Measurements from ENCODE around the gene ECT2.
"Not testable (repeated sequence)": the region's sequence is repeated elsewhere in the genome, so short reads cannot be mapped to it uniquely, and the experiment has no call there.

ECT2 gene

DNA sequence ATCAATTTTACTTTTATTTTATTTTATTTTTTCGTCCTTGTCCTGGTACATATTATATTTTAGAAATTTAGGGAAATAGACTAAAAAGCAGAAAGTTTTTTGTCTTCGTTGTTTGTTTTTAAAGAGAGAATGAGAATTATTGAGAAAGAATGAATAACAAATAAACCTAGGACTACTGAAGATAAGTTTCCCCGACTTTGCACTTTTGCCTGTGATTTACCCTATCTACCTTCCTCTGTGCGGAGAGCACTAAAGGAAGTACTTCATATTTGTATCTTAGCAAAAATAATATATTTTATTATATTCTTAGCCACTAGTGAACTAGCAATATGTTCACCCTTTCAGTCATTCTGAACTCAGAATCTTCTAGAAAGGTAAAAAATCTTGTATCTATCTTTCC is 60.6 kb downstream of the ECT2 start:
- no peak for DNase-seq (ENCODE audit: low read depth, low spot score)

DNA sequence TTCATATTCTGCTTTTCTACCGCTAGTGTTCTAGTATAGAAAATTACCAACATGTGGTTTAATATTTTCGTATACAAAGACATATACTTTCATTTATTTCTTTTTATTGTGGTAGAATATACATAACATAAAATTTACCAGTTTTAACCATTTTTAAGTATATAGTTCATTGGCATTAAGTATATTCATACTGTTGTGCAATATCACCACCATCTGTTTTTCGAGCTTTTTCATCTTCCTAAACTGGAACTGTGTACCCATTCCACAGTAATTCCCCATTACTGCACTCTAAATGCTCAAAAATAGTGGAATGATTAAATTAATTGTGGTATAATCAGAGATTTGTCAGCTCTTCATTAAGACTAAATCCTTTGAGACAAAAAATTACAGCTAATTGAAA is 62.9 kb downstream of the ECT2 start:
- DNase-seq (ENCODE audit: low read depth, low spot score) = no peak

DNA sequence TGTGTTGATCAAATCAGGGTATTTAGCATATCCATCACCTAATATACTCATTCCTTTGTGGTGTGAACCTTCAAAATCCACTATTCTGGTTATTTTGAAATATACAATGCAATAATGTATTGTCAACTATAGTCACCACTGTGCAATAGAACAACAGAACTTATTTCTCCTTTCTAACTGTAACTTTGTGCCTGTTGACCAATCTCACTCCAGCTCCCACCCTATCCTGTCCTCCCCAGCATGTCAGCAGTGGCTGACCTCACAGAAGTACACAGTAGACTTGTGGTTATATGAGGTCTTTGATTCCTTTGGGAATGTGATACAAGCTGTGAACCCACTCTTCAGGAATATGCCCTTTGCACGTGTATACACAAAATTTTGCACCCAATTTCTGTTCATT is 64.2 kb downstream of the ECT2 start:
- no peak for DNase-seq (ENCODE audit: low read depth, low spot score)

DNA sequence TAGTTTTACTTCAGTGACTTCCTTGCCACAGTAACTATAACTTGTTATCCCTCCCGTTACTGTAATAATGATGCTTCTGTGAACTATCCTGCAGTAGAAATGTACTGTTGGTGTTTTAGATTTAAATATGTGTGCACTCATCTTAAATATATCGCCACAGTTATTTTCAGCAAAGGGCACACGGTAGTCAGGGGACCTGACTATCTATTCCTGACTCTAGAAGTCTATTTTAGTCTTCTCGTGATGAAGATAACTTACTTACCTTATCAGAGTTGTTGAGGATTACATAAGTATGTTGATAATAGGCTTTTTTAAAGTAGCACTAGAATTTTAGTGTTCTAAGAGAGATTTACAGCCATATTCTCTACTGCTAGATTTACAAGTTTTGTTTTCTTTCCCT is 65.3 kb downstream of the ECT2 start:
- no peak for DNase-seq (ENCODE audit: low read depth, low spot score)

DNA sequence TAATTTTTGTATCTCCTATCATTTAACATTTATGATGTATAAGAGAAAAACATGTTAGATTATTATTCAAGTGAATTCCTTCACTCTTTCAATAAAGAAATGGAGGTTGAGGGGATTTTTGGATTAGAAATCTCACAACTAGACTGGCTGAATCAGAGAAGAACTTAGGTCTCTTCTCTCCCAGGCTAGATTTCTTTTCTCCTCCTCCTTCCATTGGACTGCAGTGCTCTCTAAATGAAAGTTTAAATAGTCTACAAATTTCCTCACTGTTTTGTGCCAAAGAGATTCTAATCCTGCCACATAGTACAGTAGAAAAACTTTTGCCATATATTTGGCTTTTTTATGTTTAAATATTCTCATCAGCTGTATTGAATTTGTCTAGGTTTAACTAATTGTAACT is 65.8 kb downstream of the ECT2 start:
- no peak for DNase-seq (ENCODE audit: low read depth, low spot score)

DNA sequence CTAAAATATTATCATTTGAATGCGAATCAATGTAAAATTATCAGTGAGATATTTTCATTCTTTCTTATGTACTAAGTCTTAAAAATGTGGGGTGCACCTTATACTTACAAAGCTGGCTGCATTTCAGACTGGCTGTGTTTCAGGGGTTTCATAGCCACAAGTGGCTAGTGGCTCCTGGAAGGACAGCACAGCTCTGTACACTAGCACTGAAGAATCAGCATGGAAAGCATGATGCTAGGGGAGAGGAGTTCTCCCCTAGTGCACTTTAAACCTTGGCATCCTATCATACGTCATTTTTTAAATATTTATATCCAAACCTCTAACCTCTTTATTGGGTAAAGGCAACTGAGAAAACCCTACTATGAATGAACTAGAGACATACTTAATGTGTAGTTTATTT is 66.4 kb downstream of the ECT2 start:
- no peak for DNase-seq (ENCODE audit: low read depth, low spot score)

DNA sequence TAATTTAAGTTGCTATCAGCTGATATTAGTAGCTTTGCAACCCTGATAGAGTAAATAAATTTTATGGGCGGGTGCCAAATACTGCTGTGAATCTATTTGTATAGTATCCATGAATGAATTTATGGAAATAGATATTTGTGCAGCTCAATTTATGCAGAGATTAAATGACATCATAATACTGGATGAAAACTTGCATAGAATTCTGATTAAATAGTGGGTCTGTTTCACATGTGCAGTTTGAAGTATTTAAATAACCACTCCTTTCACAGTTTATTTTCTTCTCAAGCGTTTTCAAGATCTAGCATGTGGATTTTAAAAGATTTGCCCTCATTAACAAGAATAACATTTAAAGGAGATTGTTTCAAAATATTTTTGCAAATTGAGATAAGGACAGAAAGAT is 70.0 kb downstream of the ECT2 start:
- no peak for DNase-seq (ENCODE audit: low read depth, low spot score)

DNA sequence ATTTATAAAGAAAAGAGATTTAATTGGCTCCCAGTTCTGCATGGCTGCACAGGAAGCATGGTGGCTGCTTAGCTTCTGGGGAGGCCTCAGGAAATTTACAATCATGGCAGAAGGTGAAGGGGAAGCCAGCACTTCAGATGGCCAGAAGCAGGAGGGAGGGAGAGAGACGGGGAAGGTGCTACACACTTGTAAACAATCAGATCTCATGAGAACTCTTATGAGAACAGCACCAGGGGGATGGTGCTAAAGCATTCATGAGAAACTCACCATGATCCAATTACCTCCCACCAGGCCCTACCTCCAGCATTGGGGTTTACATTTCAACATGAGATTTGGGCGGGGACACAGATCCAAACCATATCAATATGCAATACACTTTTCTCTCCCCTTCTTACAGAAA is 73.7 kb downstream of the ECT2 start:
- no peak for DNase-seq (ENCODE audit: low read depth, low spot score)

DNA sequence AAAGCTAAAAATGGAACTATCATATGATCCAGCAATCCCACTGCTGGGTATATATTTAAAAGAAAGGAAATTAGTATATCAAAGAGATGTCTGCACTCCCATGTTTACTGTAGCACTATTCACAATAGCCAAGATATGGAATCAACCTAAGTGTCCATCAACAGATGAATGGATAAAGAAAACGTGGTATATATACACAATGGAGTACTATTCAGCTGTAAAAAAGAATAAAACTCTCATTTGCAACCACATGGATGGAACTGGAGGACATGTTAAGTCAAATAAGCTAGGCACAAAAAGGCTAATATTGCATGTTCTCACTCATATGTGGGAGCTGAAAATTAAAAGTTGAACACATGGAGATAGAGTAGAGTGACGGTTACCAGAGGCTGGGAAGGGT is 76.7 kb downstream of the ECT2 start:
- DNase-seq (ENCODE audit: low read depth, low spot score) = not testable (repeated sequence)

DNA sequence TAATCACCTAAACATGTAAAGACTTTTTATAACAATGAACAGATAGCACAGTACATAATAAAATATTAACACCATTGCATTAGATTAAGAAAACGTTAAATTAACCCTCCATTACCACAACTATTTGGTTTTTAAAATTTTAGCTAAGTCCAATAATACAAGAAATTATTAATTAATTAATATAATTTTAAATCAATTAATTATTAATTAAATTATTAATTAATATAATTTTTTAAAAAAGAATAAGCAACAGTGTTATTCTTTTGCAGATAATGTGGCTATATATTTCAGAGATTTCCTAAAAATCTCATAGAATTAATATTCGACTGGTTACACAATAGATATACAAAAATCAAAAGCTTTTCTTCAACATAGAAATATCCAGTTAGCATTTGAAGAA is 82.5 kb downstream of the ECT2 start:
- no peak for DNase-seq (ENCODE audit: low read depth, low spot score)

DNA sequence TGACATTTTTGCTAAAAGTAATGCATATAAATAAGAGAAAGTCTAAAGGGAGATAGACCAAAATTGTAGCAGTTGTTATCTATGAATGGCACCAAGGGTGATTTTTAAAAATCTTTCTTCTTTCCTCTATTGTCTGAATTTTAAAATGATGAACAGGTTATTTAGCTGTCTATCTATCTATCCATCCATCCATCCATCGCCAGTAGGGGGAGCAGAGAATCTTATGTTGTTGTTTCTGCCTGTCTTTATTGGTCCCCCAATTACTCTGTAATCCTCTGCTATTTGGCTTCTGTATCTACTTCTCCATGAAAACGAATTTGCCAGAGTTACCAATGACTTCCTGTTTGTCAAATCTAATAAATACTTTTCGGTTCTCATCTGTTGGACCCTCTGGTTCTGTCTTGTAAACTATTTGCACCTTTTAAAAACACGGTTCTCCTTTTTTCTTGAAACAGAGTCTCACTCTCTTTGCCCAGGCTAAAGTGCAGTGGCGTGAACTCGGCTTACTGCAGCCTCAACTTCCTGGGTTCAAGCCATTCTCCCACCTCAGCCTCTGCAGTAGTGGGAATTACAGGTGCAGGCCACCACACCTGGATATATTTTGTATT is 86.0 kb downstream of the ECT2 start:
- no peak for DNase-seq (ENCODE audit: low read depth, low spot score)

DNA sequence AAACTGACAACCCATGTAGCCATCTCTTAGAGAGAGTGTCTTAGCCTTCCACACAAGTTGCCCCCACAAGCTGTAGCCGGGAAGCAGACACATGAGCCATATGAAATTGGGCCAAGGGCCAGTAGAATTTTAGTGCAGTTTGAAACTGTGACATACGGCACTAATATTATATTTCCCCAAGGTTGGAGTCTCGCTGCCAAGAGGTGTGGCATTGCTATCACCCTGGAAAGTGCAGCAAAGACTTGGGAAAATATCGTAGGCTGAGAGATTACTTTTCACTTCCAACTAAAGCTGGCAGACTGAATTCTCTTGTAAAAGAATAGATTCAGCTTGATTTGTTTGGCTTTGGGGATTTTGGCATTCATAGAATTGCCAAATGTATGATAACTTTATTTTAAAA is 89.2 kb downstream of the ECT2 start:
- DNase-seq (ENCODE audit: low read depth, low spot score) = no peak

DNA sequence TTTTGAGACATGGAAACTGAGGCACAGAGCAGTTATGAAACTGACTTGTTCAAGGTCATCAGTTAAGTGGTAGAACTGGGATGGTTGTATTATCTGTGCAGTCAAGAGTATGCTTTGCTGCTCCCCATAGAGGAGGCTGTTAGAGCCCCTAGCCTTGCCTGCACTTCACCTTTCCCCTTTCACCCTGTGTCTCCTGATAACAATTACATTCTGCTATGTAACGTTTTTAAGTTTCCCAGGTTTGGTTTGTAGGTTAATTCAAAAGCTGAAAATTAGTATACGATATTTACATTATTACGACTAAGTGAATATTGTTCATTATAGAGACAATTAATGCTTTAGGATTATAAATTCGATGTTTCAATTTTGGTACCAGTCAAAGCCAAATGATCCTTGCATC is 89.9 kb downstream of the ECT2 start:
- DNase-seq (ENCODE audit: low read depth, low spot score) = no peak

DNA sequence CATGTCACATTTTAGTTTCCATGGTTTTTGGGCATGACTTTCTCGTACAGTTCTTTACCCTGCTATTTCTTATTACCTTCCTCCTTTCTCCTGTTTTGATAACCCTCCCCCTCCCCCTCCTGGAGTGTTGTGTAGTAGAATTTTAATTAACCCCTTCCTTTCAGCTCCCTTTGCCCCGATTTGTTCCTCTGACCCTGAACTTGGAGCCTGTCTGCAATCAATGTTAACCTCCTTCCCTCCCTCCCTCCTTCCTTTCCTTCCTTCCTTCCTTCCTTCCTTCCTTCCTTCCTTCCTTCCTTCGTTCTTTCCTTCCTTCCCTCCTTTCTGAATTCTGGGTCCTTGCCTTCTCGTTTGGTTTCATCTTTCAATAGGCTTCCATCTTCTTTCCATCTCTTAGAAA is 90.4 kb downstream of the ECT2 start:
- DNase-seq (ENCODE audit: low read depth, low spot score) = no peak

DNA sequence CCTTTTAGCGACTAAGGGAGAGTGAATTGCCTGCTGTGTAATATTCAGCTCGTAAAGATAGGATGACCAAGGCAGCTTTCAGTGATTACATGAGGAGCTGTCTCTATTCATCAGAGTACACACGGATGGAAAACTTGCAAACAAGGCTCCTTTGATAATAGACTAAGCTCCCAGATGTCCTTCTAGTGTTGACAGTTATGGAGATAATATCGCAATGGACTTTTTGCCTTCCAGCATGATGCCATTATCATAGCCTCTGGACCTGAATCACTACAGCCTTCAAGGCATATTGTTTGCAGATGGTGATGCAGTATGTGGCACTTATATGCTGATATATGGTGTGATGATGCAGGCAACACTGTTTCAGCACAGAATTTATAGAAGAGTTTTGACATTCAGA is 93.9 kb downstream of the ECT2 start:
- DNase-seq (ENCODE audit: low read depth, low spot score) = no peak

DNA sequence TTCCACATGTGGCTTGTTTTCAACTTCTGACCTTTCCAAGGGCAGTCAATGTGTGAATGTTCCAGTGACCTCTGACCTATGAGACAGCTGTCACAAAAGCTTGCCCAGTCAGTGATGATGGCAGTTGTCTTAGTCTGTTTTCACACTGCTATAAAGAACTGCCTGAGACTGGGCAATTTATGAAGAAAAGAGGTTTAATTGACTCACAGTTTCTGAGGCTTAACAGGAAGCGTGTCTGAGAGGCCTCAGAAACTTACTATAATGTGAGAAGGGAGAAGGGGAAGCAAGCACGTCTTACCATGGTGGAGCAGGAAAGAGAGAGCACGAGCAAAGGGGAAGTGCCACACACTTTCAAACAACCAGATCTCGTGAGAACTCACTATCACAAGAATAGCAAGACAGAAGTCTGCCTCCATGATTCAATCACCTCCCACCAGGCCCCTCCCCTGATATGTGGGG is 95.6 kb downstream of the ECT2 start:
- no peak for DNase-seq (ENCODE audit: low read depth, low spot score)

DNA sequence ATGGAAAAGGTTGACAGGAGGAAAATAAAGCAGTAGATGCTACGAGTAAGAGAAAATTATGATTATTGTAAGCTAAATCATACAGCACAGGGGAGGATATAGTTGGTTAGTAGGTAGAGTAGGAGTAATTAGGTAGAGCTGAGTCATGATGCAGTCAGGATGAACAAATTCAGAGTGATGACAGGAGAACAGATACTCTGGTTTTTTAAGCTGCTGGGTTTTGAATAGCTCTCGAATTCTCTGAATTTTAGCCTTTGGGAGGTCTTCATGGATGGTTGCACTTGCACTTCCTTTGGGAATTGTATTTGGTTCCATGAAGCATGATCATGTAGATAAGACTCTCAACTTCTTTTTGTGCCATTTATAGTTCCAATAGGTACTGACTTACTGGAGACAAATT is 96.2 kb downstream of the ECT2 start:
- no peak for DNase-seq (ENCODE audit: low read depth, low spot score)

DNA sequence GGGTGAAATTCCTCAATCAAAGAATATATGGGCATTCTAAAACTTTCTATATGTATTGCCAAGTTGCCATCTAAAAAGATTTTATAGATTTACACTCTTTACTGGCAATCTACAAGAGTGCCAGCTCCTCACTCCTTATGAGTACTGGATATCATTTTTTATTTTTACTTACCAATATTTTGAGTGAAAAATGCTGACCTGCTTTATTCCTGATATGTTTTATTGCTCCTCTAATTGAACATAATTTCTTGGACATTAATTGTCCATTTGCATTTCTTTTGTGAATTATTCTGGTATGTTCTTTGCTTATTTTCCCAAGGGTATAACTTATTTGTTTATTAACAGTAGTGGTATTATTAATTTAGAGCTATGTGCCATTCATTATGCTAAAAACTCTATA is 96.8 kb downstream of the ECT2 start:
- no peak for DNase-seq (ENCODE audit: low read depth, low spot score)

DNA sequence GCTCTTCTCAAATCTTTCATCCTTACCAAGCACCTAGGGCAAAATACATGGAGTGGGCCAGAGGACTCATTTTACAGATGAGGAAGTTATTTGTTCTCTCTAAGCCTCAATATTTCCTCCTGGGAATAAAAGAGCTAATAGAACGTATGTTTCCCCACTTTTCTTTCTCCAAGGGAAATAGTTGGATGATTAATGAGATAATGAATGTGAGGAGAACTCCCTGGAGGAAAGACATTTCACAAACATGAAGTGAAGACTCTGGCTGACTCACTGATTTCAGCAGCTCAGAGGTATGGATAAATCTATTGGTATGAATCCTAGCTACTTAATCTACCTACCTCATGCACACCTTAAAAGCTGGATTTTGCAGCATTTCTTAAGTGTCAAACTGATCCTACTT is 98.4 kb downstream of the ECT2 start:
- no peak for DNase-seq (ENCODE audit: low read depth, low spot score)

DNA sequence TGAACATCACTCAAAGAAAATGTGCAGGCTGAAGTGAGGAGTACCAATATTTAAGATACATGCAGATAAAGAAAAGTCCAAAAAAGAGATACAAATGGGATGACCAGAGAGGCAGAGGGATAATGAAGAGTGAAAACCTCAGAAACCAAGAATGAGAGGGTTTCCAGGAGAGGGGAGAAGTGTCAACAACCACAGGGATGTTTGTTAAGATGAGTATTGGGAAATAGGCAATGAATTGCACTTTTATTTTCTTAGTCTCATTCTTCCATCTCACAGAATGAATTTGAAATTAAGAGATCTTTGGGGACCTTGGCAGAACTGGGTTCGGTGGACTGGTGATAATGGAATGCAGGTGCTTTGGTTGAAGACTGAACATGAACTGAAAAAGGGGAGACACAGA is 102.5 kb downstream of the ECT2 start:
- DNase-seq (ENCODE audit: low read depth, low spot score) = no peak

DNA sequence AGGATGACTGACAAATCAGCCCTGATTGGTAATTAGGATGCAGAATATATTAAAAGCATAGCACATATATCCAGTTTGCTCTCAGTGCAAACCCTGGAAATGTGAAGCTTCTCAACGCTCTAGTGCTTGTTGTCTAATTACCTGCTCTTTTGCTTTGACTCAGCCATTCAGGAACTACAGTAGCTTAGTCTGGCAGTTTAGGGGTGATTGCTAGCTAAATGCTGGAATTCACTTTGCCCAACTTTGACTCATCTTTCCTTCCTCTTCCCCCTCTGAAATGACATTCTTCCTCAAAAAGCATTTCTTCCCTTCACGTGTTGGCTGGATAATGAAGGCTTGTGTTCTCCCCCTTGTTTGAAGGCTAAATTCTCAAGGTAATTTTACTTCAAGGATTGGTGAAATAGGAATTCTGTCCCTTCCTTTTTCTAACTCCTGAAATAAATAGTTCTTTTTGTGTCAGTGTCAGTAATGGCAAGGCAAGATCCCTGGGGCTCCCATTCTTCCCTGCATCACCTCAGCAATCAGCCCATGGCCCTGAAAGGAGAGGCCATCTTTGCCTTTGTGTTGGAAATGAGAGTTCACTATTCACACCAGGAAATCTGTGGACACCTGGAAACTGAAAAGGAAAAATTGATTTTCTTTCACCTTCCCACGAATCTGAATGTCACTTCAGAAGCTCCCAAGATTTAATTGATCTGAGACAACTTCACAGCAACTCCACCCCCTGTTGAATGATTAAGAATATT is 103.6 kb downstream of the ECT2 start:
- no peak for DNase-seq (ENCODE audit: low read depth, low spot score)

DNA sequence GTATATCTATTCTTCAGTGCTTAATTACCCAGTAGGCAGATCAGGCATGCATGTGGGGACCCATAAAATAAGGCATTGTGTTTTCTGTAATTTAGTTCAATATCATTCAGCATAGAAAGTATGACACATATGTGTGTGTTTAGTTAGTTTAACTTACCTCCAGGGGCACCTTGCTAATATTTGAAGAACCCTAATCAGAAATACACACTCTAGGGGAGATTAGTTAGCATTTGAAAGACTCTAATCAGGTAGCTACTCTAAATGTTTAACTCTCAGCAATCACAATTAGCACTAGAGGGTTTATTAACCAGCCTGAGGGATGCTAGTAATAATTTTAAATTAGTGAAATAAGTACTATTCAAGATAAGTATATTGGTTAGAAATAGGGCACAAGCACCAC is 104.5 kb downstream of the ECT2 start:
- DNase-seq (ENCODE audit: low read depth, low spot score) = no peak

DNA sequence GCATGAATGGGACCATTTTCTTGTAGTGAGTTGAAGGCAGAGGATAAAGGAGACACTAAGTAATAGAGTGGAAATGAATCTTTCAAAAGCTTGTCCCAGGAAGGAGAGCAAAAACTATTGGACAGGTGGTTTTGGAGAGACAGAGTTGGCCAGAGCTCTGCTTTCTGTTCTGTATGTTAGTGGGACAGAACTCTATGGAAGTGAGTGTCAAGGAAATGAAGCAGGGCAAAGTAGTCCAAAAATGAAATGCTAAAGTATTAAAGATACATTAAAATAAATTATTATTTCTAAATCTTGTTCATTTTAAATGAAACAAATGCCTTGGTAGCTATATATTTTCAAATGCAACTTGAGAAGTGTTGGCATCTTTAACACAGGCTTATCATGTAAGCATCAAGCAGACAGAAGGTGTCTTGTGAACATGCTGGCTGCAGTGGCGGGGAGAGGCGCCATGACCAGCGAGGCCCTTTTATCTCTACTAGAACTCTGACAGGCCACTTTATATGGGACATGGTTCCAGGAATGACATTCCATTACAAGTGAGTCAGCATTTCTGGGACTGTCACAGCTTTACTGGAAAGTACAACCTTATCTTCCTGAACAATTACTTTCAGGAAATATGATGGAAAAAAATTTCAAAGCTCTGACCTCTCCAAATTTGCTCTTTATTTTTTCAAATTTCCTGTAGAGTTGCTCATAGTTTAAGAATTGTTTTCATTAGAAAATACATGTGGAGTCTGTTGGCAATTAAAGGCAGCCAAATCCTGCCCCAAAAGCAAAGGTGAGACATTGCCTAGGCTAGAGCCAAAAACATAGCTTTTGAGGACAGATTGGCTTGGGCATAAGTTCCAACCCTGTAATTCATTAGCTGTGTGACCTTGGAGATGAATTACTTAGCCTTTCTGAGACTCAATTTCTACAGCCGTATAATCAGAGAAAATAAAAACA is 106.5 kb downstream of the ECT2 start:
- DNase-seq (ENCODE audit: low read depth, low spot score) = no peak

Measured in smooth muscle cell of the brain vasculature (primary cell).